ENCODE measurements around the gene LCE2C. TPM values are rescaled to one million over a fixed set of nuclear protein-coding genes. Genes with fewer than 3 reads are reported as not detected.

The LCE2C gene
- total RNA-seq (2022; extraction: Qiagen RNA extraction) = not detected in 5 replicates

GRCh38 chr1:152674983-152675382 is at the start of gene LCE2C:
Gene LCE2C (plus strand): TSS chr1:152675279. CDS start chr1:152676016, 737 bp downstream.

GRCh38 chr1:152663098-152663497 is 12.0 kb upstream of the LCE2C start, which contains the start of gene LCE2D:
Gene LCE2D (plus strand): TSS chr1:152663380. CDS start chr1:152664106, 726 bp downstream.

GRCh38 chr1:152685823-152686222 is 10.7 kb downstream of the LCE2C start, which contains the start of gene LCE2B:
Gene LCE2B (plus strand): TSS chr1:152686123. CDS start chr1:152686844, 721 bp downstream.

GRCh38 chr1:152697701-152698600 is 22.9 kb downstream of the LCE2C start, which contains the start of gene LCE2A:
Gene LCE2A (plus strand): TSS chr1:152698345. CDS start chr1:152698902, 557 bp downstream.

GRCh38 chr1:152707860-152708259 is 32.8 kb downstream of the LCE2C start, which contains the start of gene LCE4A:
Gene LCE4A (plus strand): TSS chr1:152708160. CDS start chr1:152709076, 916 bp downstream.

Other genes with a start within 250 kb of the LCE2C start
- gene LCE5A, start 164.5 kb upstream of the LCE2C start, total RNA-seq (2022; extraction: Qiagen RNA extraction) = not detected in 5 replicates
- gene CRCT1, start 160.8 kb upstream of the LCE2C start, total RNA-seq (2022; extraction: Qiagen RNA extraction) = 0.32 to 0.81 TPM (median 0.43 TPM) in 4 of 5 replicates, not detected in the other
- gene LCE3E, start 108.5 kb upstream of the LCE2C start, total RNA-seq (2022; extraction: Qiagen RNA extraction) = 0.24 to 0.26 TPM in 2 of 5 replicates, not detected in the others
- 2.1 to 4.5 TPM (median 3.6 TPM) in 5 replicates for gene LCE3D, start 94.8 kb upstream of the LCE2C start, total RNA-seq (2022; extraction: Qiagen RNA extraction)
- gene LCE3C, start 75.0 kb upstream of the LCE2C start, total RNA-seq (2022; extraction: Qiagen RNA extraction) = not detected in 5 replicates
- gene LCE3B, start 61.5 kb upstream of the LCE2C start, total RNA-seq (2022; extraction: Qiagen RNA extraction) = not detected in 5 replicates
- gene LCE3A, start 52.2 kb upstream of the LCE2C start, total RNA-seq (2022; extraction: Qiagen RNA extraction) = not detected in 5 replicates
- gene LCE2D, start 11.9 kb upstream of the LCE2C start, total RNA-seq (2022; extraction: Qiagen RNA extraction) = not detected in 5 replicates
- gene LCE2B, start 10.8 kb downstream of the LCE2C start, total RNA-seq (2022; extraction: Qiagen RNA extraction) = not detected in 5 replicates
- gene LCE2A, start 23.1 kb downstream of the LCE2C start, total RNA-seq (2022; extraction: Qiagen RNA extraction) = not detected in 5 replicates
- not detected in 5 replicates for gene LCE4A, start 32.9 kb downstream of the LCE2C start, total RNA-seq (2022; extraction: Qiagen RNA extraction)
- gene KPRP, start 82.7 kb downstream of the LCE2C start, total RNA-seq (2022; extraction: Qiagen RNA extraction) = not detected in 5 replicates
- not detected in 5 replicates for gene LCE1F, start 99.9 kb downstream of the LCE2C start, total RNA-seq (2022; extraction: Qiagen RNA extraction)
- not detected in 5 replicates for gene LCE1E, start 111.0 kb downstream of the LCE2C start, total RNA-seq (2022; extraction: Qiagen RNA extraction)
- not detected in 5 replicates for gene LCE1D, start 121.4 kb downstream of the LCE2C start, total RNA-seq (2022; extraction: Qiagen RNA extraction)
- 0.14 TPM in 1 of 5 replicates, not detected in the others for gene LCE1C, start 131.4 kb downstream of the LCE2C start, total RNA-seq (2022; extraction: Qiagen RNA extraction)
- gene LCE1B, start 136.7 kb downstream of the LCE2C start, total RNA-seq (2022; extraction: Qiagen RNA extraction) = 0.08 TPM in 1 of 5 replicates, not detected in the others
- gene LCE1A, start 152.2 kb downstream of the LCE2C start, total RNA-seq (2022; extraction: Qiagen RNA extraction) = not detected in 5 replicates
- not detected in 5 replicates for gene LCE6A, start 167.6 kb downstream of the LCE2C start, total RNA-seq (2022; extraction: Qiagen RNA extraction)
- gene LCE7A, start 184.7 kb downstream of the LCE2C start, total RNA-seq (2022; extraction: Qiagen RNA extraction) = not detected in 5 replicates
- gene SMCP, start 203.0 kb downstream of the LCE2C start, total RNA-seq (2022; extraction: Qiagen RNA extraction) = not detected in 5 replicates
- 0.05 to 0.12 TPM (median 0.09 TPM) in 5 replicates for gene IVL, start 233.3 kb downstream of the LCE2C start, total RNA-seq (2022; extraction: Qiagen RNA extraction)

Data from A549 treated with dexamethasone at 1 μM for 4 hours (cell line).